Neuronal stem cell (in vitro differentiated cells): ENCODE measurements around the gene STARD4.

Source experiments
- DNase-seq: peaks from one replicate; pipeline ENCODE4 v3.0.0-alpha.2; 2013; ENCODE audit warnings: low spot score
- H2AFZ ChIP-seq: one replicate; pipeline ENCODE4 v1.6.1; 2013; ENCODE audit warnings: mild to moderate bottlenecking, low read length, inconsistent platforms
- H2AK5ac ChIP-seq: 2 replicates; pipeline ENCODE4 v1.6.1; 2013; ENCODE audit warnings: low read depth, mild to moderate bottlenecking, inconsistent platforms, low read length, moderate library complexity, mixed read lengths
- H2BK120ac ChIP-seq: 2 replicates; pipeline ENCODE4 v1.6.1; 2013; ENCODE audit warnings: low read depth, mild to moderate bottlenecking, inconsistent platforms, low read length, moderate library complexity, mixed read lengths
- H2BK12ac ChIP-seq: one replicate; pipeline ENCODE4 v1.6.1; 2013; ENCODE audit warnings: low read length, inconsistent platforms
- H2BK15ac ChIP-seq: 2 replicates; pipeline ENCODE4 v1.6.1; 2013; ENCODE audit warnings: mild to moderate bottlenecking, low read length, inconsistent platforms, mixed read lengths
- H2BK5ac ChIP-seq: one replicate; pipeline ENCODE4 v1.6.1; 2013; ENCODE audit warnings: inconsistent platforms, mild to moderate bottlenecking, low read length, moderate library complexity
- H3K14ac ChIP-seq: one replicate; pipeline ENCODE4 v1.6.1; 2013; ENCODE audit warnings: low read length, inconsistent platforms
- H3K18ac ChIP-seq: 2 replicates; pipeline ENCODE4 v1.6.1; 2013; ENCODE audit warnings: low read length, inconsistent platforms
- H3K23ac ChIP-seq: 2 replicates; pipeline ENCODE4 v1.6.1; 2013; ENCODE audit warnings: low read depth, mild to moderate bottlenecking, mixed read lengths, low read length, inconsistent platforms; ENCODE audit not compliant: poor library complexity
- H3K27ac ChIP-seq: replicated peaks from 3 replicates; pipeline ENCODE4 v1.5.1; 2013; ENCODE audit warnings: low read length, inconsistent platforms
- H3K27me3 ChIP-seq, 3 experiments: 2 replicates each; pipeline ENCODE4 v1.6.1; 2013; ENCODE audit warnings: low read length in 3 of 3, mild to moderate bottlenecking in 2 of 3, inconsistent platforms in 1 of 3, low read depth in 1 of 3, mixed read lengths in 1 of 3, moderate library complexity in 1 of 3; ENCODE audit not compliant: control insufficient read depth in 3 of 3, insufficient read depth in 3 of 3
- H3K36me3 ChIP-seq, 2 donors: replicated peaks in 1 of 2; 2 replicates each; pipeline ENCODE4 v1.6.1; 2013; ENCODE audit warnings: low read length in 2 of 2; ENCODE audit not compliant: control insufficient read depth in 2 of 2, insufficient read depth in 2 of 2
- H3K4ac ChIP-seq: 2 replicates; pipeline ENCODE4 v1.6.1; 2013; ENCODE audit warnings: inconsistent platforms, mild to moderate bottlenecking, low read length, moderate library complexity
- H3K4me1 ChIP-seq, 2 donors: 1 replicate in 1 of 2; 2 replicates in 1 of 2; pipeline ENCODE4 v1.6.1; 2013; ENCODE audit warnings: low read length in 2 of 2, low read depth in 1 of 2; ENCODE audit not compliant: control insufficient read depth in 2 of 2, insufficient read depth in 1 of 2
- H3K4me2 ChIP-seq: one replicate; pipeline ENCODE4 v1.6.1; 2013; ENCODE audit warnings: mild to moderate bottlenecking, low read length, inconsistent platforms; ENCODE audit not compliant: insufficient read depth, poor library complexity, severe bottlenecking
- H3K4me3 ChIP-seq, 2 donors: 2 replicates each; pipeline ENCODE4 v1.5.1; 2013; ENCODE audit warnings: low read length in 2 of 2, mild to moderate bottlenecking in 2 of 2, inconsistent platforms in 1 of 2, moderate library complexity in 1 of 2
- H3K79me1 ChIP-seq: one replicate; pipeline ENCODE4 v1.6.1; 2013; ENCODE audit warnings: low read depth, mild to moderate bottlenecking, inconsistent platforms, low read length, moderate library complexity
- H3K9ac ChIP-seq: one replicate; pipeline ENCODE4 v1.6.1; 2013; ENCODE audit warnings: mild to moderate bottlenecking, low read depth, low read length, inconsistent platforms; ENCODE audit not compliant: poor library complexity
- H3K9me3 ChIP-seq, 2 donors: replicated peaks in 1 of 2; 2 replicates each; pipeline versions ENCODE3 to v1.6.1; 2013; ENCODE audit warnings: low read length in 2 of 2, mild to moderate bottlenecking in 2 of 2, inconsistent platforms in 1 of 2, low read depth in 1 of 2, mixed read lengths in 1 of 2, moderate library complexity in 1 of 2; ENCODE audit not compliant: control insufficient read depth in 2 of 2, insufficient read depth in 1 of 2
- H4K8ac ChIP-seq: one replicate; pipeline ENCODE4 v1.6.1; 2013; ENCODE audit warnings: low read depth, mild to moderate bottlenecking, inconsistent platforms, low read length, moderate library complexity
- H4K91ac ChIP-seq: one replicate; pipeline ENCODE4 v1.6.1; 2013; ENCODE audit warnings: low read length, low read depth, mild to moderate bottlenecking, inconsistent platforms; ENCODE audit not compliant: poor library complexity
- WGBS, 2 donors: extraction: QIAGEN DNeasy Blood & Tissue Kit; methylation state at CpG; one replicate each; pipeline ENCODE4 v1.1.7; 2013; ENCODE audit warnings: missing lambda C conversion rate in 2 of 2, mixed read lengths in 1 of 2; ENCODE audit not compliant: insufficient read length in 2 of 2, insufficient replicate concordance in 1 of 2; ENCODE audit errors: extremely low coverage in 2 of 2; 5-methylcytosine and 5-hydroxymethylcytosine counted together

The STARD4 gene

DNA sequence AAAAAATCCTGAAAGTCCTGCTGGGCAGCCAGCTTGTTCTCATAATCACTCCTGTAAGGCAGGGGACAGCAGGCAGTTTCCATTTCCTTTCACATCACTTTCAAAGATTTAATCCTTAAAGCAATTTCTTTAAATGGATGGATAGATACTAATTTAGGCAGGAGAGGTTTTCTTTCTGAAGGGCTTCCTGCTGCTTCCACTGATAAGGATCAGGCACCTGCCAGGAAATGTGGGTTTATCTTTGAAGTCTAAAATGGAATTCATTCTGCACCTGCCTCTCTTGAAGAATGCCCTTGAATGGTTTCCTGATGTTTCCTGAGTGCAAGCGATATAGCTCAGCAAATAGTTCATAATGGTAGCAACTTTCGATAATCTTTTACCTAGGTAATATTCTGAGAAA is 64.5 kb downstream of the STARD4 start:
- H3K4ac ChIP-seq, result no peak overlapping the region
- no peak overlapping the region for H2AK5ac ChIP-seq
- H3K4me1 ChIP-seq, result peaks cover 0 to 3% of the 10 kb centered on the region in 2 donors
- no peak overlapping the region for H2AFZ ChIP-seq
- no peaks in the 10 kb centered on the region for H3K9me3 ChIP-seq
- H3K14ac ChIP-seq, result no peak overlapping the region
- H2BK120ac ChIP-seq, result no peak overlapping the region
- DNase-seq, result peak; percentile 6
- no peak overlapping the region for H3K18ac ChIP-seq
- H4K8ac ChIP-seq, result no peak overlapping the region
- H3K23ac ChIP-seq, result no peak overlapping the region
- no CpG with 5 or more reads among the region's 2 CpGs for WGBS, 2 donors
- H3K9ac ChIP-seq, result no peak overlapping the region
- H3K4me2 ChIP-seq, result no peak overlapping the region
- H3K27ac ChIP-seq, result peak overlapping the region; percentile 66
- no peaks in the 10 kb centered on the region for H3K79me1 ChIP-seq
- H4K91ac ChIP-seq, result no peak overlapping the region
- no peak overlapping the region for H2BK12ac ChIP-seq
- no peak overlapping the region for H3K4me3 ChIP-seq
- H3K27me3 ChIP-seq, result no peaks in the 10 kb centered on the region
- H3K36me3 ChIP-seq, result no peaks in the 10 kb centered on the region
- no peak overlapping the region for H2BK15ac ChIP-seq
- H2BK5ac ChIP-seq, result no peak overlapping the region

- Histone ChIP-seq H3K18ac (no peak overlapping the region), H3K36me3 (no peaks in the 10 kb centered on the region), H2BK15ac (no peak overlapping the region), H2AK5ac (no peak overlapping the region), H2AFZ (no peak overlapping the region), H3K9me3 (no peaks in the 10 kb centered on the region), H3K27me3 (no peaks in the 10 kb centered on the region), H4K91ac (no peak overlapping the region), H3K4me1 (peaks cover 0 to 3% of the 10 kb centered on the region in 2 donors), H3K23ac (no peak overlapping the region), H3K9ac (no peak overlapping the region), H3K27ac (no peak overlapping the region), H3K14ac (no peak overlapping the region), H3K4ac (no peak overlapping the region), H4K8ac (no peak overlapping the region), H2BK12ac (no peak overlapping the region), H3K4me3 (no peak overlapping the region), H2BK120ac (no peak overlapping the region), H3K79me1 (no peaks in the 10 kb centered on the region), H3K4me2 (no peak overlapping the region), H2BK5ac (no peak overlapping the region)
- no peak for DNase-seq
- no CpG with 5 or more reads among the region's 1 CpG for WGBS, 2 donors
Measured at GRCh38 chr5:111447099-111447498, 65.2 kb downstream of the STARD4 start.
